GM23338 (cell line): ENCODE data around the gene NCOA7.

ENCODE experiments used
- EZH2 ChIP-seq: fragments of 200-600 bp; sonication (generic); IDR thresholded peaks from one replicate; pipeline ENCODE4 v1.8.0; 2017; ENCODE audit warnings: antibody characterized with exemption, mild to moderate bottlenecking, low read depth; ENCODE audit not compliant: unreplicated experiment
- EZH2phosphoT487 ChIP-seq: fragments of 200-600 bp; sonication (generic); IDR thresholded peaks from one replicate; pipeline ENCODE4 v1.8.1; 2018; ENCODE audit warnings: antibody characterized with exemption; ENCODE audit not compliant: unreplicated experiment
- POLR2AphosphoS5 ChIP-seq: IDR thresholded peaks from 2 replicates; pipeline ENCODE4 v1.6.1; 2016; ENCODE audit warnings: antibody characterized with exemption, low read depth
- TF ChIP-seq, protein P1 (sequence below), 2 experiments: fragments of 200-600 bp in 1 of 2; sonication (generic) in 1 of 2; conservative IDR thresholded peaks; 2 replicates each; pipeline versions ENCODE4 v1.5.1 to v1.6.1; 2016 to 2017; ENCODE audit warnings: antibody characterized with exemption in 2 of 2, low read depth in 2 of 2, mild to moderate bottlenecking in 2 of 2, moderate library complexity in 1 of 2

DNA sequence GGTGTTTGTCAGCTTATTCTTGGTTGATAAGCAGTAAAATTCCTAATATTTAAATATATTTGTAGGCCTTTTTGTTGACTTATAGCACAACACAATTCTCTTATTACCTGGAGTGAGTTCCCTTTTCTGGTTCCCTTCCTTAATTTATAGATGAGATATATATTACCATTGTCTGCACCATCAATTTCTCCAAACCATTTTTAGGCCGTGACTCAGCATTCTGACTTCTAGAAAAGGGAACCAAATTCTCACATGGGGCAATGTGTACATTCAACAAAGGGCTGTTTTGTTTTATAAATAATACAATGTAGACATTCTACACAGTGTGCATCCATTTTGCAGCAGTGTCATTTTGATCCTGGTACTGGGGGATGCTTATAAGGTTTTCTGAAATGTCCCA, 52.8 kb downstream of the NCOA7 start:
- no peak for TF ChIP-seq EZH2phosphoT487
- TF ChIP-seq, protein P1, sequence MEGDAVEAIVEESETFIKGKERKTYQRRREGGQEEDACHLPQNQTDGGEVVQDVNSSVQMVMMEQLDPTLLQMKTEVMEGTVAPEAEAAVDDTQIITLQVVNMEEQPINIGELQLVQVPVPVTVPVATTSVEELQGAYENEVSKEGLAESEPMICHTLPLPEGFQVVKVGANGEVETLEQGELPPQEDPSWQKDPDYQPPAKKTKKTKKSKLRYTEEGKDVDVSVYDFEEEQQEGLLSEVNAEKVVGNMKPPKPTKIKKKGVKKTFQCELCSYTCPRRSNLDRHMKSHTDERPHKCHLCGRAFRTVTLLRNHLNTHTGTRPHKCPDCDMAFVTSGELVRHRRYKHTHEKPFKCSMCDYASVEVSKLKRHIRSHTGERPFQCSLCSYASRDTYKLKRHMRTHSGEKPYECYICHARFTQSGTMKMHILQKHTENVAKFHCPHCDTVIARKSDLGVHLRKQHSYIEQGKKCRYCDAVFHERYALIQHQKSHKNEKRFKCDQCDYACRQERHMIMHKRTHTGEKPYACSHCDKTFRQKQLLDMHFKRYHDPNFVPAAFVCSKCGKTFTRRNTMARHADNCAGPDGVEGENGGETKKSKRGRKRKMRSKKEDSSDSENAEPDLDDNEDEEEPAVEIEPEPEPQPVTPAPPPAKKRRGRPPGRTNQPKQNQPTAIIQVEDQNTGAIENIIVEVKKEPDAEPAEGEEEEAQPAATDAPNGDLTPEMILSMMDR (conservative IDR thresholded peaks at IDR 0.05; ENCODE audit: low read depth in 2 of 2): no peak
- TF ChIP-seq EZH2: no peak
- no peak for TF ChIP-seq POLR2AphosphoS5
